Right lobe of liver (tissue), 6 donors: ENCODE data around the gene CCDC141. TPM values are rescaled to one million over a fixed set of nuclear protein-coding genes. Genes with fewer than 3 reads are reported as not detected.

Source experiments
- ATAC-seq, 4 donors: fragments of 200-7000 bp; cut with Tn5 transposase; one replicate each; pipeline ENCODE4 v1.9.1; 2020; ENCODE audit warnings: mild to moderate bottlenecking in 4 of 4, moderate library complexity in 4 of 4
- DNase-seq, 3 donors: peaks; one replicate each; pipeline ENCODE4 v3.0.0-alpha.2; 2020
- H3K27ac ChIP-seq, 3 donors: fragments of 200-600 bp; one replicate each; pipeline ENCODE4 v1.8.0; 2022
- H3K27me3 ChIP-seq, 2 donors: fragments of 200-600 bp; one replicate each; pipeline ENCODE4 v1.8.0; 2022
- H3K36me3 ChIP-seq, 4 donors: fragments of 200-600 bp; sonication (generic) in 1 of 4; one replicate each; pipeline versions ENCODE4 v1.5.1 to v1.8.0; 2017 to 2022; ENCODE audit warnings: control low read depth in 1 of 4
- H3K4me1 ChIP-seq, 4 donors: fragments of 200-600 bp; sonication (generic) in 1 of 4; one replicate each; pipeline versions ENCODE4 v1.5.1 to v1.8.0; 2017 to 2022; ENCODE audit warnings: control low read depth in 1 of 4
- H3K4me3 ChIP-seq, 3 donors: fragments of 200-600 bp; one replicate each; pipeline ENCODE4 v1.8.0; 2022
- H3K9me3 ChIP-seq, 4 donors: fragments of 200-600 bp; sonication (generic) in 1 of 4; one replicate each; pipeline versions ENCODE4 v1.5.1 to v1.8.0; 2017 to 2022; ENCODE audit warnings: control low read depth in 1 of 4
- POLR2A ChIP-seq: fragments of 450-650 bp; IDR thresholded peaks from one replicate; pipeline ENCODE4 v1.6.1; 2017; ENCODE audit warnings: antibody characterized with exemption, mild to moderate bottlenecking
- WGBS: methylation state at CpG from one replicate; pipeline ENCODE4 v1.1.6; 2018; ENCODE audit warnings: low coverage, low lambda C conversion rate; ENCODE audit not compliant: insufficient coverage; ENCODE audit errors: missing lambda C conversion rate; 5-methylcytosine and 5-hydroxymethylcytosine counted together
- intact Hi-C, 2 donors: fragments of 100-400 bp; cut with DNase I; formaldehyde crosslinking; loops; one replicate each; pipeline versions ENCODE4 v1.11.2 to v1.14.1; 2022
- total RNA-seq, 6 experiments: library from RNA; depleted of rRNA in 2 of 6; stranded (reverse); fragments of >200 nt in 2 of 6; fragmentation: NEBNext Ultra II Directional in 3 of 6; extraction: Animal tissue kit (Norgen Biotek cat#: 25700) in 3 of 6; gene quantifications; one replicate each; pipeline versions ENCODE4 v1.1.0 to v1.2.4, GENCODE V29; 2016 to 2023
- TF ChIP-seq, protein P1 (sequence below), 4 donors: fragments of 200-600 bp in 3 of 4; fragments of 450-650 bp in 1 of 4; IDR thresholded peaks; one replicate each; pipeline versions ENCODE4 v1.5.1 to v1.8.0; 2016 to 2022; ENCODE audit warnings: antibody characterized with exemption in 4 of 4, mild to moderate bottlenecking in 2 of 4
- donor health status: DM: no; HTN: yes; CAD: no.
- donor health status: DM: no; HTN: no; CAD: no.
- donor health status: DM: no; HTN: no; CAD: no.
- donor health status: DM: no; HTN: yes; CAD: no.
- donor health status: DM: no; HTN: yes; CAD: no.

The CCDC141 gene
- total RNA-seq, 6 experiments from 2014 or later: 0.20 to 0.98 (median 0.58) TPM

DNA sequence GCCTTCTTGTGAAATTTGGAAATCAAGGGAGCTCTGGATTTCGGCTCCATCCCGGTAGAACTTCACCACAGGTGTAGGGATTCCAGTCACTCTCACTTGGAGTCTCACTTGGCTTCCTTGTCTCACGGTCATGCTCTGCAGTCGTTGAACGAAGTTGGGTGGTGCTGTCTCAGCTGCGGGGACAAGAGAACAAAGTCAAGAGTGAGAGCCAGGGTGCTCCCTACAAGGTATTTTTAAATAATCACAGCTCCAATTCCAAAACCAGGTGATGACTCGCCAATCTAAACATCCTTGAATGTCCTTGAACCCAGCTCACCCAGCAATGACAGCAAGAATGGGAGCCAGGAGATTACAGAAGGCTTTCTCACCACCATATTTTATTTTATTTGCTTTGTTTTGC is 249.4 kb downstream of the CCDC141 start:
- TF ChIP-seq, protein P1, sequence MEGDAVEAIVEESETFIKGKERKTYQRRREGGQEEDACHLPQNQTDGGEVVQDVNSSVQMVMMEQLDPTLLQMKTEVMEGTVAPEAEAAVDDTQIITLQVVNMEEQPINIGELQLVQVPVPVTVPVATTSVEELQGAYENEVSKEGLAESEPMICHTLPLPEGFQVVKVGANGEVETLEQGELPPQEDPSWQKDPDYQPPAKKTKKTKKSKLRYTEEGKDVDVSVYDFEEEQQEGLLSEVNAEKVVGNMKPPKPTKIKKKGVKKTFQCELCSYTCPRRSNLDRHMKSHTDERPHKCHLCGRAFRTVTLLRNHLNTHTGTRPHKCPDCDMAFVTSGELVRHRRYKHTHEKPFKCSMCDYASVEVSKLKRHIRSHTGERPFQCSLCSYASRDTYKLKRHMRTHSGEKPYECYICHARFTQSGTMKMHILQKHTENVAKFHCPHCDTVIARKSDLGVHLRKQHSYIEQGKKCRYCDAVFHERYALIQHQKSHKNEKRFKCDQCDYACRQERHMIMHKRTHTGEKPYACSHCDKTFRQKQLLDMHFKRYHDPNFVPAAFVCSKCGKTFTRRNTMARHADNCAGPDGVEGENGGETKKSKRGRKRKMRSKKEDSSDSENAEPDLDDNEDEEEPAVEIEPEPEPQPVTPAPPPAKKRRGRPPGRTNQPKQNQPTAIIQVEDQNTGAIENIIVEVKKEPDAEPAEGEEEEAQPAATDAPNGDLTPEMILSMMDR (IDR thresholded peaks at IDR 0.05): no peak
- TF ChIP-seq POLR2A: no peak
- ATAC-seq (no peak), DNase-seq (no peak)
- Histone ChIP-seq H3K4me1 (no peaks in the 10 kb centered on the region), H3K9me3 (no peaks in the 10 kb centered on the region), H3K4me3 (no peak overlapping the region), H3K27ac (no peak overlapping the region), H3K36me3 (no peaks in the 10 kb centered on the region), H3K27me3 (no peaks in the 10 kb centered on the region)
- intact Hi-C loops: no loop called here
- 72% methylated on average over 2 of the region's 7 CpGs for WGBS

DNA sequence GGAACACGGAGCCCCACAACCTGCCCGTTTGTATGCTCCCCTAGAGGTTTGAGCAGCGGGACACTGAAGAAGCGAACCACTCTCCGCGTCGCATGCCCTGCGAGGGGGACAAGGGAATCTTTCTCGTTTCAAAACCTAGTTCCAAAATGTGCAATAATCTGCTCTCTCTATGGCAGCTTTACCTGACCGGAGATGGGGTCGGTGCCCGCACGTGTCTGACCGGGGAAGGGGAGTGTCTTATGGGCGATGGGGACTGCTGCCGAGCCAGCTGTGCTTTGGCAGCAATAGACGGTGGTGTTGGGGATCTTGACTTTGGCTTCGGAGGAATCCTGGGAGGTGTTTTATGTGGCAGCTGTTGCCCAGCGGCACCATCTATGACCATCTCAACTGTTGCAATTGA is 250.6 kb downstream of the CCDC141 start:
- Histone ChIP-seq H3K9me3 (no peaks in the 10 kb centered on the region), H3K4me3 (no peak overlapping the region), H3K27ac (no peak overlapping the region), H3K36me3 (no peaks in the 10 kb centered on the region), H3K27me3 (no peaks in the 10 kb centered on the region), H3K4me1 (no peaks in the 10 kb centered on the region)
- WGBS: 88% methylated on average over 19 of the region's 19 CpGs
- DNase-seq (no peak), ATAC-seq (no peak)
- intact Hi-C loops: loop anchor here (10.0 kb wide), 2 partner anchors 105 to 625 kb away; no protein-coding TSS in a partner anchor
- TF ChIP-seq, protein P1 (IDR thresholded peaks at IDR 0.05): no peak
- TF ChIP-seq POLR2A: no peak

DNA sequence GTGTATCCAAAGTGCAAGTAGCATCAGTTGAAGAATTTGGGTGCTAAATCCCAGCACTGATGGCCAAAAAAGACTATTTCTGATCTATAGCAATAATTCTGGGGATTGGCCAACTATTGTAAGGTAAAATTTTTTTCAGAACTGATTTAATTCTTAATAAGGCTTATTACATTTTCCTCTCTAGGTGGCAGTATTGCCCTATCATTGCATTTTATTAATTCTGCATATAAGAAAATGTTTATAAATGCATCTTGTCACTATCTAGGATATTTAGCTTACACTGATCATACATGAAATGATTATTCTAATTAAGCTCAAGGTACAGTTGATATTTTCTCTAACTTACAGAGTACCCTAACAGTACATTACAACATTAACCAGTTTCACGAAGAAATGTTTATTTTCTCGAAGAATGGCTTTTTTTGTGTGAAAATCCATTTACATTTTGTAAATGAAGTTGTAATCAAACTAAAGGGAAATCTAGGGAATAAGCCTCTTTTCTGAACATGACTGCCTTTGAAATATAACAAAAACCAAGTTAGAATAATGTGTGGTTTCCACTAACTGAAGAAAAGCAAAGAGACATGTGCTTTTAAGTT is 253.8 kb downstream of the CCDC141 start:
- no peak overlapping the region for H3K4me3 ChIP-seq
- ATAC-seq (peak in 2 of 4 donors; percentile 33 to 38), DNase-seq (no peak)
- no peak overlapping the region for H3K27ac ChIP-seq
- no peaks in the 10 kb centered on the region for H3K4me1 ChIP-seq
- no peak for TF ChIP-seq POLR2A
- TF ChIP-seq, protein P1 (IDR thresholded peaks at IDR 0.05): peak; percentile 52 to 65 (median 58)
- H3K36me3 ChIP-seq: no peaks in the 10 kb centered on the region
- 86% methylated on average over 2 of the region's 2 CpGs for WGBS
- intact Hi-C loops: loop anchor here (10.0 kb wide), 2 partner anchors 109 to 629 kb away; no protein-coding TSS in a partner anchor
- H3K27me3 ChIP-seq: no peaks in the 10 kb centered on the region
- no peaks in the 10 kb centered on the region for H3K9me3 ChIP-seq

DNA sequence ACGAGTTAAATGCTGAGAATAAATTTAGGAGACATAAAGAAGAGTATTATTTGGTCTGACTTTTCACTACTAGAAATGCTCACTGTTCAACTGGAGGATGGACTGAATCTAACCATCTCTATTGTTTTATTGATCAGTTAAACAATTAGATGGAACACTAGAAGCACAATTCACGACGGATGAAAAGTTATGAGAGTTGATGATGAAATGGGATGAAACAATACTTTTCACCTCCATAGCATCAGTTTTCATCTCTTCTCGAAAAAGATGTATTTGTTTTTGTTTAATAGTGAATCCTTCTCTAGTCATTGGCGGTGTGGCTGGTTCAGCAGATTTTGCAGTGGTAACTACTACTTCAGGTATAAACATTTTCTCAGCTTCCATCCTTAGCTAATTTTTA is 262.0 kb downstream of the CCDC141 start:
- H3K27me3 ChIP-seq: no peaks in the 10 kb centered on the region
- H3K4me3 ChIP-seq: no peak overlapping the region
- WGBS: 71% methylated on average over 5 of the region's 5 CpGs
- intact Hi-C loops: no loop called here
- H3K27ac ChIP-seq: no peak overlapping the region
- no peaks in the 10 kb centered on the region for H3K4me1 ChIP-seq
- TF ChIP-seq, protein P1 (IDR thresholded peaks at IDR 0.05): no peak
- no peak for TF ChIP-seq POLR2A
- H3K36me3 ChIP-seq: no peaks in the 10 kb centered on the region
- ATAC-seq (no peak), DNase-seq (no peak)
- no peaks in the 10 kb centered on the region for H3K9me3 ChIP-seq
